Measurements from ENCODE around the gene RHBDL1.

Gene RHBDL1

GRCh38 chr16:638836-639235, 36.6 kb upstream of the RHBDL1 start:
- peaks cover 16% of the 10 kb centered on the region for H3K4me1 ChIP-seq (ENCODE audit: insufficient read depth, low read length)
- H3K9ac ChIP-seq (ENCODE audit: low read length), result no peak overlapping the region
- H3K4me3 ChIP-seq (ENCODE audit: low read depth in 1 of 2, low read length in 2 of 2), result no peak overlapping the region
- H3K27me3 ChIP-seq (ENCODE audit: control insufficient read depth in 1 of 2, insufficient read depth in 2 of 2, low read length in 2 of 2), result no peaks in the 10 kb centered on the region
- H3K27ac ChIP-seq (ENCODE audit: low read depth, low read length), result no peak overlapping the region
- peaks cover 7% of the 10 kb centered on the region for H3K36me3 ChIP-seq (ENCODE audit: insufficient read depth, low read length)
- H3K9me3 ChIP-seq (ENCODE audit: low read length), result no peaks in the 10 kb centered on the region

GRCh38 chr16:640614-641013, 34.9 kb upstream of the RHBDL1 start:
- H3K4me3 ChIP-seq (ENCODE audit: low read depth in 1 of 2, low read length in 2 of 2), result no peak overlapping the region

GRCh38 chr16:641326-642188, 33.9 kb upstream of the RHBDL1 start, which contains the start of gene MCRIP2:
MCRIP2 (plus strand) TSS chr16:641828; CDS start chr16:641992, 164 bp downstream.
- H3K36me3 ChIP-seq (ENCODE audit: insufficient read depth, low read length), result no peaks in the 10 kb centered on the region
- no peaks in the 10 kb centered on the region for H3K27me3 ChIP-seq (ENCODE audit: control insufficient read depth in 1 of 2, insufficient read depth in 2 of 2, low read length in 2 of 2)
- H3K4me1 ChIP-seq (ENCODE audit: insufficient read depth, low read length), result peaks cover 9% of the 10 kb centered on the region
- peak within 1 kb of the TSS; percentile 84 for H3K9ac ChIP-seq (ENCODE audit: low read length)
- peak within 1 kb of the TSS; percentile 80 for H3K27ac ChIP-seq (ENCODE audit: low read depth, low read length)
- peak within 1 kb of the TSS; percentile 68 to 91 for H3K4me3 ChIP-seq (ENCODE audit: low read depth in 1 of 2, low read length in 2 of 2)
- no peaks in the 10 kb centered on the region for H3K9me3 ChIP-seq (ENCODE audit: low read length)

More at GRCh38 chr16:640614-641013, 34.9 kb upstream of the RHBDL1 start:
- H3K36me3 ChIP-seq (ENCODE audit: insufficient read depth, low read length), result no peaks in the 10 kb centered on the region
- H3K4me1 ChIP-seq (ENCODE audit: insufficient read depth, low read length), result peaks cover 9% of the 10 kb centered on the region
- H3K9ac ChIP-seq (ENCODE audit: low read length), result no peak overlapping the region
- no peaks in the 10 kb centered on the region for H3K9me3 ChIP-seq (ENCODE audit: low read length)
- no peaks in the 10 kb centered on the region for H3K27me3 ChIP-seq (ENCODE audit: control insufficient read depth in 1 of 2, insufficient read depth in 2 of 2, low read length in 2 of 2)
- peak overlapping the region; percentile 80 for H3K27ac ChIP-seq (ENCODE audit: low read depth, low read length)

- Histone ChIP-seq H3K27me3 (ENCODE audit: control insufficient read depth in 1 of 2, insufficient read depth in 2 of 2, low read length in 2 of 2) (no peaks in the 10 kb centered on the region), H3K4me3 (ENCODE audit: low read depth in 1 of 2, low read length in 2 of 2) (peak overlapping the region; percentile 68 to 91), H3K4me1 (ENCODE audit: insufficient read depth, low read length) (peaks cover 16% of the 10 kb centered on the region), H3K9me3 (ENCODE audit: low read length) (no peaks in the 10 kb centered on the region), H3K9ac (ENCODE audit: low read length) (peak overlapping the region; percentile 30), H3K36me3 (ENCODE audit: insufficient read depth, low read length) (no peaks in the 10 kb centered on the region), H3K27ac (ENCODE audit: low read depth, low read length) (peak overlapping the region; percentile 80)
These were observed 33.1 kb upstream of the RHBDL1 start for GRCh38 chr16:642189-643049.

- Histone ChIP-seq H3K36me3 (ENCODE audit: insufficient read depth, low read length) (no peaks in the 10 kb centered on the region), H3K4me1 (ENCODE audit: insufficient read depth, low read length) (peaks cover 21% of the 10 kb centered on the region), H3K4me3 (ENCODE audit: low read depth in 1 of 2, low read length in 2 of 2) (peak overlapping the region; percentile 68 to 91), H3K27ac (ENCODE audit: low read depth, low read length) (peak overlapping the region; percentile 80), H3K27me3 (ENCODE audit: control insufficient read depth in 1 of 2, insufficient read depth in 2 of 2, low read length in 2 of 2) (no peaks in the 10 kb centered on the region), H3K9ac (ENCODE audit: low read length) (peak overlapping the region; percentile 30), H3K9me3 (ENCODE audit: low read length) (no peaks in the 10 kb centered on the region)
These were observed 32.5 kb upstream of the RHBDL1 start for GRCh38 chr16:643050-643368.

- Histone ChIP-seq H3K9me3 (ENCODE audit: low read length) (no peaks in the 10 kb centered on the region), H3K27ac (ENCODE audit: low read depth, low read length) (no peak overlapping the region), H3K4me3 (ENCODE audit: low read depth in 1 of 2, low read length in 2 of 2) (no peak overlapping the region), H3K4me1 (ENCODE audit: insufficient read depth, low read length) (peaks cover 26% of the 10 kb centered on the region), H3K27me3 (ENCODE audit: control insufficient read depth in 1 of 2, insufficient read depth in 2 of 2, low read length in 2 of 2) (no peaks in the 10 kb centered on the region), H3K36me3 (ENCODE audit: insufficient read depth, low read length) (no peaks in the 10 kb centered on the region), H3K9ac (ENCODE audit: low read length) (no peak overlapping the region)
These were observed 30.9 kb upstream of the RHBDL1 start for GRCh38 chr16:644556-644955.

GRCh38 chr16:645852-646678, 29.4 kb upstream of the RHBDL1 start:
- Histone ChIP-seq H3K27me3 (ENCODE audit: control insufficient read depth in 1 of 2, insufficient read depth in 2 of 2, low read length in 2 of 2) (no peaks in the 10 kb centered on the region), H3K36me3 (ENCODE audit: insufficient read depth, low read length) (no peaks in the 10 kb centered on the region), H3K27ac (ENCODE audit: low read depth, low read length) (no peak overlapping the region), H3K4me1 (ENCODE audit: insufficient read depth, low read length) (peaks cover 36% of the 10 kb centered on the region), H3K4me3 (ENCODE audit: low read depth in 1 of 2, low read length in 2 of 2) (no peak overlapping the region), H3K9me3 (ENCODE audit: low read length) (no peaks in the 10 kb centered on the region), H3K9ac (ENCODE audit: low read length) (no peak overlapping the region)

- Histone ChIP-seq H3K4me1 (ENCODE audit: insufficient read depth, low read length) (peaks cover 36% of the 10 kb centered on the region), H3K27ac (ENCODE audit: low read depth, low read length) (no peak overlapping the region), H3K9me3 (ENCODE audit: low read length) (no peaks in the 10 kb centered on the region), H3K9ac (ENCODE audit: low read length) (no peak overlapping the region), H3K4me3 (ENCODE audit: low read depth in 1 of 2, low read length in 2 of 2) (no peak overlapping the region), H3K27me3 (ENCODE audit: control insufficient read depth in 1 of 2, insufficient read depth in 2 of 2, low read length in 2 of 2) (no peaks in the 10 kb centered on the region), H3K36me3 (ENCODE audit: insufficient read depth, low read length) (no peaks in the 10 kb centered on the region)
These were observed 28.7 kb upstream of the RHBDL1 start for GRCh38 chr16:646679-647172.

GRCh38 chr16:647173-647902, 28.1 kb upstream of the RHBDL1 start:
- H3K27me3 ChIP-seq (ENCODE audit: control insufficient read depth in 1 of 2, insufficient read depth in 2 of 2, low read length in 2 of 2), result no peaks in the 10 kb centered on the region
- no peak overlapping the region for H3K9ac ChIP-seq (ENCODE audit: low read length)
- H3K4me3 ChIP-seq (ENCODE audit: low read depth in 1 of 2, low read length in 2 of 2), result no peak overlapping the region
- H3K4me1 ChIP-seq (ENCODE audit: insufficient read depth, low read length), result peaks cover 36% of the 10 kb centered on the region
- H3K36me3 ChIP-seq (ENCODE audit: insufficient read depth, low read length), result no peaks in the 10 kb centered on the region
- no peaks in the 10 kb centered on the region for H3K9me3 ChIP-seq (ENCODE audit: low read length)
- peak overlapping the region; percentile 92 for H3K27ac ChIP-seq (ENCODE audit: low read depth, low read length)

GRCh38 chr16:648071-648780, 27.2 kb upstream of the RHBDL1 start:
- Histone ChIP-seq H3K4me3 (ENCODE audit: low read depth in 1 of 2, low read length in 2 of 2) (peak overlapping the region; percentile 86 to 95), H3K27ac (ENCODE audit: low read depth, low read length) (peak overlapping the region; percentile 92), H3K9me3 (ENCODE audit: low read length) (no peaks in the 10 kb centered on the region), H3K4me1 (ENCODE audit: insufficient read depth, low read length) (peaks cover 28% of the 10 kb centered on the region), H3K27me3 (ENCODE audit: control insufficient read depth in 1 of 2, insufficient read depth in 2 of 2, low read length in 2 of 2) (no peaks in the 10 kb centered on the region), H3K9ac (ENCODE audit: low read length) (peak overlapping the region; percentile 86), H3K36me3 (ENCODE audit: insufficient read depth, low read length) (no peaks in the 10 kb centered on the region)
